K562 (cell line): ENCODE results near the gene WNT16. TPM values are rescaled to one million over a fixed set of nuclear protein-coding genes. Genes with fewer than 3 reads are reported as not detected.

ENCODE experiments used
- ATAC-seq: fragments of 200-7000 bp; cut with Tn5 transposase; 3 replicates; pipeline ENCODE4 v1.9.1; 2020; ENCODE audit warnings: moderate library complexity
- BruUV-seq: library from RNA; stranded (reverse); fragments of 400-500 nt; replicated peaks from 2 replicates; lab custom pipeline; 2021; lab: Mats Ljungman, UMichigan
- CTCF ChIA-PET: fragments of 300-600 bp; formaldehyde crosslinking; extraction: SDS; loops from one replicate; lab custom pipeline; 2021; ENCODE audit warnings: low intra/inter-chr PET ratio; lab: Yijun Ruan, JAX
- POLR2A ChIA-PET: fragments of 300-600, 350-650 bp; sonication (Branson Sonifier 250); formaldehyde crosslinking; extraction: SDS; loops from one replicate; lab custom pipeline; 2021; ENCODE audit warnings: antibody characterized with exemption, inconsistent platforms; lab: Yijun Ruan, JAX
- DNase-seq, 4 experiments: peaks; one replicate each; pipeline versions ENCODE4 v3.0.0 to v3.0.0-alpha.2; 2011 to 2018; ENCODE audit warnings: low spot score in 3 of 4, mixed read lengths in 3 of 4; ENCODE audit errors: extremely low read depth in 1 of 4
- FAIRE-seq: peaks from 2 replicates; lab custom pipeline; 2011; peaks lifted over from hg19 to GRCh38; lab: Jason Lieb, UNC
- H2AFZ ChIP-seq: 2 replicates; pipeline ENCODE4 v1.6.0; 2011; ENCODE audit warnings: low read depth, low read length, control low read depth, inconsistent platforms
- H3K27ac ChIP-seq: fragments of 200-600 bp; 3 replicates; pipeline ENCODE4 v1.8.0; 2011; ENCODE audit warnings: low read depth, mild to moderate bottlenecking, control low read depth, inconsistent platforms, low read length, moderate library complexity, mixed read lengths; ENCODE audit errors: extremely low read depth
- H3K27me3 ChIP-seq, 2 experiments: fragments of 300-600 bp in 1 of 2; 2 replicates in 1 of 2; 3 replicates in 1 of 2; pipeline versions ENCODE4 v1.6.0 to v1.8.0; 2011; ENCODE audit warnings: inconsistent platforms in 2 of 2, low read length in 2 of 2, mild to moderate bottlenecking in 1 of 2, mixed read lengths in 1 of 2, moderate library complexity in 1 of 2; ENCODE audit not compliant: control insufficient read depth in 2 of 2, insufficient read depth in 2 of 2
- H3K36me3 ChIP-seq: fragments of 300-600 bp; 3 replicates; pipeline ENCODE4 v1.8.0; 2011; ENCODE audit warnings: mild to moderate bottlenecking, low read length, inconsistent platforms; ENCODE audit not compliant: control insufficient read depth, insufficient read depth
- H3K4me1 ChIP-seq, 2 experiments: fragments of 200-600 bp in 1 of 2; replicated peaks in 1 of 2; 2 replicates in 1 of 2; 3 replicates in 1 of 2; pipeline versions ENCODE4 v1.5.1 to v1.8.0; 2011; ENCODE audit warnings: inconsistent platforms in 2 of 2, low read length in 2 of 2, mild to moderate bottlenecking in 1 of 2, mixed read lengths in 1 of 2, moderate library complexity in 1 of 2; ENCODE audit not compliant: control insufficient read depth in 2 of 2, insufficient read depth in 2 of 2
- H3K4me2 ChIP-seq: 2 replicates; pipeline ENCODE4 v1.6.1; 2011; ENCODE audit warnings: low read length, control low read depth, inconsistent platforms, mixed read lengths; ENCODE audit not compliant: insufficient read depth
- H3K4me3 ChIP-seq: fragments of 200-600 bp; sonication (generic), shearing (Covaris generic); 2 replicates; pipeline ENCODE4 v1.5.1; 2016; ENCODE audit warnings: control low read depth, inconsistent platforms
- H3K79me2 ChIP-seq: fragments of 200-600 bp; 3 replicates; pipeline ENCODE4 v1.8.0; 2011; ENCODE audit warnings: low read length, inconsistent platforms; ENCODE audit not compliant: control insufficient read depth, insufficient read depth
- H3K9ac ChIP-seq, 2 experiments: 2 replicates each; pipeline versions ENCODE4 v1.6.0 to v1.6.1; 2011; ENCODE audit warnings: low read depth in 2 of 2, low read length in 2 of 2, control low read depth in 1 of 2, inconsistent platforms in 1 of 2, mild to moderate bottlenecking in 1 of 2, mixed read lengths in 1 of 2; ENCODE audit not compliant: insufficient read depth in 1 of 2
- H3K9me1 ChIP-seq: one replicate; pipeline ENCODE4 v1.6.0; 2011; ENCODE audit warnings: inconsistent platforms, mild to moderate bottlenecking, low read length, moderate library complexity; ENCODE audit not compliant: control insufficient read depth, insufficient read depth
- H3K9me3 ChIP-seq: replicated peaks from 2 replicates; pipeline ENCODE4 v1.5.1; 2011; ENCODE audit warnings: low read depth, low read length, inconsistent platforms; ENCODE audit not compliant: control insufficient read depth, insufficient read depth
- H4K20me1 ChIP-seq: replicated peaks from 2 replicates; pipeline ENCODE4 v1.6.1; 2011; ENCODE audit warnings: low read length, inconsistent platforms, mixed read lengths; ENCODE audit not compliant: control insufficient read depth, insufficient read depth
- L3MBTL2 ChIP-seq: fragments of 450-650 bp; IDR thresholded peaks from 2 replicates; pipeline ENCODE4 v1.6.1; 2016; ENCODE audit warnings: mild to moderate bottlenecking, moderate library complexity
- MGA ChIP-seq: fragments of 450-650 bp; IDR thresholded peaks from 2 replicates; pipeline ENCODE4 v1.6.1; 2016; ENCODE audit warnings: mild to moderate bottlenecking, moderate library complexity
- RAD21 ChIP-seq, 2 experiments: fragments of 250-450 bp in 1 of 2; fragments of 450-650 bp in 1 of 2; sonication (Bioruptor Pico) in 1 of 2; formaldehyde crosslinking in 1 of 2; IDR thresholded peaks in 1 of 2; conservative IDR thresholded peaks in 1 of 2; 2 replicates each; pipeline versions ENCODE4 v1.4.0 to v1.8.0; 2020 to 2022; ENCODE audit warnings: mild to moderate bottlenecking in 2 of 2, moderate library complexity in 1 of 2
- RHOXF2B ChIP-seq: fragments of 250-450 bp; sonication (Bioruptor Pico); conservative IDR thresholded peaks from 2 replicates; pipeline ENCODE4 v1.5.1; 2021
- SMARCC2 ChIP-seq: fragments of 450-650 bp; IDR thresholded peaks from 2 replicates; pipeline ENCODE4 v1.6.1; 2017; ENCODE audit warnings: antibody characterized with exemption, moderate library complexity, mild to moderate bottlenecking, low read depth
- WHSC1 ChIP-seq: IDR thresholded peaks from one replicate; pipeline ENCODE4 v1.6.1; 2012; ENCODE audit warnings: low read length, control low read depth, inconsistent platforms
- ZNF408 ChIP-seq: fragments of 250-450 bp; sonication (Bioruptor Pico); IDR thresholded peaks from 2 replicates; pipeline ENCODE4 v1.4.0; 2020; ENCODE audit warnings: low read depth, mild to moderate bottlenecking, moderate library complexity
- WGBS: fragments of 100-300 bp; shearing (Covaris generic); methylation state at CpG from one replicate; pipeline ENCODE4 v1.1.6; 2016; ENCODE audit warnings: low coverage, mixed read lengths; ENCODE audit not compliant: insufficient coverage; ENCODE audit errors: missing lambda C conversion rate; 5-methylcytosine and 5-hydroxymethylcytosine counted together
- in situ Hi-C: fragments of 300-500 bp; cut with MboI; formaldehyde crosslinking; loops from 4 replicates; pipeline ENCODE4 v1.15.0; 2018; ENCODE audit warnings: inconsistent platforms, mixed read lengths
- intact Hi-C: fragments of 100-400 bp; cut with micrococcal nuclease; formaldehyde crosslinking; loops from 2 replicates; pipeline ENCODE4 v1.14.2; 2022
- polyA plus RNA-seq, 8 experiments: library from polyadenylated mRNA; depleted of rRNA in 4 of 8; stranded (reverse) in 5 of 8; unstranded in 3 of 8; fragments of >200 nt; fragmentation: Nextera tagmentation in 2 of 8; fragmentation: Illumina TruSeq in 1 of 8; extraction: Ambion mirVana in 2 of 8; extraction: Trizol in 1 of 8; gene quantifications; 2 replicates each; pipeline versions ENCODE4 v1.2.1 to v1.2.3, GENCODE V29; 2011 to 2014; ENCODE audit warnings: inconsistent platforms in 1 of 8, missing spikeins in 1 of 8
- total RNA-seq, 7 experiments: library from RNA; depleted of rRNA in 6 of 7; stranded (reverse); fragments of >200 nt in 6 of 7; fragmentation: Illumina TruSeq in 2 of 7; extraction: Trizol in 2 of 7; gene quantifications; 2 replicates each; pipeline versions ENCODE4 v1.2.1 to v1.2.3, GENCODE V29; 2011 to 2021; ENCODE audit warnings: low replicate concordance in 1 of 7
- TF ChIP-seq, protein P1 (sequence below): fragments of 450-650 bp; IDR thresholded peaks from 2 replicates; pipeline ENCODE4 v1.6.1; 2014; ENCODE audit warnings: low read depth, mild to moderate bottlenecking, moderate library complexity, borderline replicate concordance

WNT16 gene
- total and polyA plus RNA-seq, 9 of the 15 experiments (the other 6 are each of a cell fraction or from before 2014, with no cell fraction given): 0.06 to 0.07 TPM; not detected in 7

- no peak for FAIRE-seq
- BruUV-seq: no TSS peak
- ATAC-seq: peak; percentile 30
- H3K36me3 ChIP-seq: no peaks in the 10 kb centered on the region
- no peak overlapping the region for H3K9ac ChIP-seq
- no peaks in the 10 kb centered on the region for H3K9me1 ChIP-seq
- H4K20me1 ChIP-seq: 0 out of 2 replicates have a peak, but pooled peaks cover 3% of the 10 kb centered on the region
- intact Hi-C loops (loop anchor here (5.0 to 10.0 kb wide), 5 partner anchors 212 to 656 kb away; partner anchors contain the start of gene CPED1), in situ Hi-C loops (no loop called here)
- H2AFZ ChIP-seq: no peak overlapping the region
- no peaks in the 10 kb centered on the region for H3K79me2 ChIP-seq
- peaks cover 0 to 15% of the 10 kb centered on the region in 2 experiments; a peak in 2 of 5 replicates for H3K27me3 ChIP-seq
- WGBS: 19% methylated on average over 5 of the region's 5 CpGs
- POLR2A ChIA-PET: no interaction called here
- no peak overlapping the region for H3K4me2 ChIP-seq
- CTCF ChIA-PET: no interaction called here
- DNase-seq: no peak
- no peaks in the 10 kb centered on the region for H3K9me3 ChIP-seq
- H3K4me1 ChIP-seq: no peaks in the 10 kb centered on the region
- H3K4me3 ChIP-seq: no peak overlapping the region
- no peak overlapping the region for H3K27ac ChIP-seq
- TF ChIP-seq ZNF408 (no peak), RAD21 (CRISPR knock-in tag; conservative IDR thresholded peaks at IDR 0.05 in 1 of 2, IDR thresholded peaks at IDR 0.05 in 1 of 2) (0 out of 4 replicates have a peak, but pooled peaks of 1 of the 2 experiments have one; percentile 2), MGA (peak; percentile 49), L3MBTL2 (peak; percentile 73), RHOXF2B (CRISPR knock-in tag) (no peak), WHSC1 (no peak), SMARCC2 (no peak)
- TF ChIP-seq, protein P1, sequence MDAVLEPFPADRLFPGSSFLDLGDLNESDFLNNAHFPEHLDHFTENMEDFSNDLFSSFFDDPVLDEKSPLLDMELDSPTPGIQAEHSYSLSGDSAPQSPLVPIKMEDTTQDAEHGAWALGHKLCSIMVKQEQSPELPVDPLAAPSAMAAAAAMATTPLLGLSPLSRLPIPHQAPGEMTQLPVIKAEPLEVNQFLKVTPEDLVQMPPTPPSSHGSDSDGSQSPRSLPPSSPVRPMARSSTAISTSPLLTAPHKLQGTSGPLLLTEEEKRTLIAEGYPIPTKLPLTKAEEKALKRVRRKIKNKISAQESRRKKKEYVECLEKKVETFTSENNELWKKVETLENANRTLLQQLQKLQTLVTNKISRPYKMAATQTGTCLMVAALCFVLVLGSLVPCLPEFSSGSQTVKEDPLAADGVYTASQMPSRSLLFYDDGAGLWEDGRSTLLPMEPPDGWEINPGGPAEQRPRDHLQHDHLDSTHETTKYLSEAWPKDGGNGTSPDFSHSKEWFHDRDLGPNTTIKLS: no peak
Measured at GRCh38 chr7:121339082-121339481, 10.3 kb downstream of the WNT16 start.
